Fibroblast of lung (primary cell): ENCODE results near the gene GAPVD1. TPM values are rescaled to one million over a fixed set of nuclear protein-coding genes. Genes with fewer than 3 reads are reported as not detected.

ENCODE experiments used
- DNase-seq, 2 donors: peaks; one replicate each; pipeline versions ENCODE4 v3.0.0 to v3.0.0-alpha.2; 2010; ENCODE audit warnings: low read depth in 2 of 2
- H2AFZ ChIP-seq: 2 replicates; pipeline ENCODE4 v1.5.1; 2012; ENCODE audit warnings: low read length, control low read depth, inconsistent platforms
- H3K27ac ChIP-seq: 2 replicates; pipeline ENCODE4 v1.5.1; 2011; ENCODE audit warnings: low read length, control low read depth; ENCODE audit not compliant: insufficient read depth
- H3K27me3 ChIP-seq: 2 replicates; pipeline ENCODE4 v1.5.1; 2011; ENCODE audit warnings: mild to moderate bottlenecking, low read length; ENCODE audit not compliant: control insufficient read depth, insufficient read depth
- H3K36me3 ChIP-seq: 2 replicates; pipeline ENCODE4 v1.5.1; 2011; ENCODE audit warnings: low read length; ENCODE audit not compliant: control insufficient read depth, insufficient read depth
- H3K4me1 ChIP-seq: 2 replicates; pipeline ENCODE4 v1.5.1; 2011; ENCODE audit warnings: low read length; ENCODE audit not compliant: control insufficient read depth, insufficient read depth; ENCODE audit errors: extremely low read depth
- H3K4me2 ChIP-seq: 2 replicates; pipeline ENCODE4 v1.5.1; 2011; ENCODE audit warnings: low read length, control low read depth; ENCODE audit not compliant: insufficient read depth; ENCODE audit errors: extremely low read depth
- H3K4me3 ChIP-seq, 4 experiments: fragments of 200-600 bp in 1 of 4; sonication (generic) in 1 of 4; replicated peaks in 1 of 4; 2 replicates each; pipeline ENCODE4 v1.5.1; 2011 to 2016; ENCODE audit warnings: low read length in 4 of 4, low read depth in 3 of 4, mild to moderate bottlenecking in 3 of 4, control low read depth in 2 of 4, inconsistent platforms in 1 of 4, mixed read lengths in 1 of 4; ENCODE audit not compliant: insufficient read depth in 1 of 4; ENCODE audit errors: control extremely low read depth in 1 of 4
- H3K79me2 ChIP-seq: 2 replicates; pipeline ENCODE4 v1.5.1; 2012; ENCODE audit warnings: mild to moderate bottlenecking, low read length, inconsistent platforms; ENCODE audit not compliant: control insufficient read depth, insufficient read depth
- H3K9ac ChIP-seq: 2 replicates; pipeline ENCODE4 v1.5.1; 2011; ENCODE audit warnings: mild to moderate bottlenecking, low read length, control low read depth; ENCODE audit not compliant: insufficient read depth
- H3K9me3 ChIP-seq: 2 replicates; pipeline ENCODE4 v1.5.1; 2012; ENCODE audit warnings: low read depth, low read length; ENCODE audit not compliant: control insufficient read depth, insufficient read depth
- H4K20me1 ChIP-seq: 2 replicates; pipeline ENCODE4 v1.5.1; 2011; ENCODE audit warnings: low read length; ENCODE audit not compliant: control insufficient read depth, insufficient read depth; ENCODE audit errors: extremely low read depth
- CTCF ChIP-seq, 2 donors: IDR thresholded peaks in 1 of 2; conservative IDR thresholded peaks in 1 of 2; 1 replicate in 1 of 2; 2 replicates in 1 of 2; pipeline ENCODE4 v1.5.1; 2011 to 2012; ENCODE audit warnings: low read length in 2 of 2, control low read depth in 1 of 2, inconsistent platforms in 1 of 2, low read depth in 1 of 2, mild to moderate bottlenecking in 1 of 2
- EZH2 ChIP-seq: IDR thresholded peaks from 2 replicates; pipeline ENCODE4 v1.5.1; 2012; ENCODE audit warnings: low read length, control low read depth, mild to moderate bottlenecking; ENCODE audit errors: missing control alignments
- polyA plus RNA-seq, 2 donors: library from polyadenylated mRNA; depleted of rRNA in 1 of 2; stranded (reverse) in 1 of 2; unstranded in 1 of 2; fragments of >200 nt; gene quantifications; 2 replicates each; pipeline ENCODE4 v1.2.1, GENCODE V29; 2011 to 2012; ENCODE audit warnings: missing spikeins in 1 of 2
- total RNA-seq: library from RNA; depleted of rRNA; stranded (reverse); fragments of >200 nt; gene quantifications from 2 replicates; pipeline ENCODE4 v1.2.1, GENCODE V29; 2014

The GAPVD1 gene
- total and polyA plus RNA-seq, 2 donors (not counting 1 experiment from before 2014, with no cell fraction given) = 23.0 to 72.3 TPM

GRCh38 chr9:125393426-125393825 is 131.8 kb downstream of the GAPVD1 start:
- Histone ChIP-seq H3K9me3 (no peaks in the 10 kb centered on the region), H4K20me1 (no peaks in the 10 kb centered on the region), H2AFZ (no peak overlapping the region), H3K4me1 (no peaks in the 10 kb centered on the region), H3K9ac (no peak overlapping the region), H3K79me2 (no peaks in the 10 kb centered on the region), H3K36me3 (no peaks in the 10 kb centered on the region), H3K4me3 (no peak overlapping the region), H3K27ac (no peak overlapping the region), H3K27me3 (no peaks in the 10 kb centered on the region), H3K4me2 (no peak overlapping the region)
- peak; percentile 23 to 77 for DNase-seq
- TF ChIP-seq CTCF (conservative IDR thresholded peaks at IDR 0.05 in 1 of 2, IDR thresholded peaks at IDR 0.05 in 1 of 2; ENCODE audit: low read depth in 1 of 2, low read length in 2 of 2) (no peak), EZH2 (no peak)

- Histone ChIP-seq H4K20me1 (no peaks in the 10 kb centered on the region), H3K4me2 (no peak overlapping the region), H3K9ac (no peak overlapping the region), H3K27ac (no peak overlapping the region), H3K9me3 (no peaks in the 10 kb centered on the region), H3K4me1 (no peaks in the 10 kb centered on the region), H3K36me3 (no peaks in the 10 kb centered on the region), H2AFZ (no peak overlapping the region), H3K27me3 (no peaks in the 10 kb centered on the region), H3K4me3 (no peak overlapping the region), H3K79me2 (no peaks in the 10 kb centered on the region)
- TF ChIP-seq EZH2 (no peak), CTCF (conservative IDR thresholded peaks at IDR 0.05 in 1 of 2, IDR thresholded peaks at IDR 0.05 in 1 of 2; ENCODE audit: low read depth in 1 of 2, low read length in 2 of 2) (no peak)
- DNase-seq = no peak
These were observed 135.2 kb downstream of the GAPVD1 start for GRCh38 chr9:125396799-125397198.

GRCh38 chr9:125397736-125398135 is 136.1 kb downstream of the GAPVD1 start:
- no peaks in the 10 kb centered on the region for H3K79me2 ChIP-seq
- no peak overlapping the region for H3K9ac ChIP-seq
- H3K4me1 ChIP-seq = no peaks in the 10 kb centered on the region
- no peaks in the 10 kb centered on the region for H3K27me3 ChIP-seq
- H3K36me3 ChIP-seq = no peaks in the 10 kb centered on the region
- H3K4me2 ChIP-seq = no peak overlapping the region
- no peaks in the 10 kb centered on the region for H4K20me1 ChIP-seq
- DNase-seq = no peak
- H3K9me3 ChIP-seq = no peaks in the 10 kb centered on the region
- no peak overlapping the region for H3K27ac ChIP-seq
- no peak overlapping the region for H2AFZ ChIP-seq
- no peak overlapping the region for H3K4me3 ChIP-seq
- TF ChIP-seq EZH2 (no peak), CTCF (conservative IDR thresholded peaks at IDR 0.05 in 1 of 2, IDR thresholded peaks at IDR 0.05 in 1 of 2; ENCODE audit: low read depth in 1 of 2, low read length in 2 of 2) (no peak)
